GM19043 (cell line): ENCODE results near the gene REXO4.
"Not testable (repeated sequence)": the region's sequence is repeated elsewhere in the genome, so short reads cannot be mapped to it uniquely, and the experiment has no call there.

Experiments used
- ATAC-seq: cut with Tn5 transposase; IDR thresholded peaks from one replicate; pipeline ENCODE4 v1.9.1; 2021; ENCODE audit warnings: low read depth; ENCODE audit not compliant: unreplicated experiment

The REXO4 gene

DNA sequence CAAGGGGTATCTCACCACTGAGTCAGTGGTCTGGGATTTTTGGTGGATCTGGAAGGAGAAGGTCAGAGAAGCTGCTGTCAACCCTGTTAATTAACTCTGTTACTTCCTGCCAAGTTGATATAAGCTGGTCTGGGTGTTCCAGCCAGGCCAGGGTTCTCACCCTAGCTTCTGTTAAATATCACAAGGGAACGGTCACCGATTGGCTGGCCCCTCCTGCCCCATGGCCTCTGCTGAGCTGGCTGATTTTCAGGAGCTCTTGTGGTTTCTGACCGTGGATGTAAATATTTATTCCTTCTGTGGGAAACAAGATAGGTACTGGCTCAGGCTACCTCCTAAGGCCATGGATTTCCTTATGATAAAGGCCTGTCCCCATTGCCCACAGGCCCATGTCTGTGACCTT is 5.4 kb upstream of the REXO4 start:
- no peak for ATAC-seq

DNA sequence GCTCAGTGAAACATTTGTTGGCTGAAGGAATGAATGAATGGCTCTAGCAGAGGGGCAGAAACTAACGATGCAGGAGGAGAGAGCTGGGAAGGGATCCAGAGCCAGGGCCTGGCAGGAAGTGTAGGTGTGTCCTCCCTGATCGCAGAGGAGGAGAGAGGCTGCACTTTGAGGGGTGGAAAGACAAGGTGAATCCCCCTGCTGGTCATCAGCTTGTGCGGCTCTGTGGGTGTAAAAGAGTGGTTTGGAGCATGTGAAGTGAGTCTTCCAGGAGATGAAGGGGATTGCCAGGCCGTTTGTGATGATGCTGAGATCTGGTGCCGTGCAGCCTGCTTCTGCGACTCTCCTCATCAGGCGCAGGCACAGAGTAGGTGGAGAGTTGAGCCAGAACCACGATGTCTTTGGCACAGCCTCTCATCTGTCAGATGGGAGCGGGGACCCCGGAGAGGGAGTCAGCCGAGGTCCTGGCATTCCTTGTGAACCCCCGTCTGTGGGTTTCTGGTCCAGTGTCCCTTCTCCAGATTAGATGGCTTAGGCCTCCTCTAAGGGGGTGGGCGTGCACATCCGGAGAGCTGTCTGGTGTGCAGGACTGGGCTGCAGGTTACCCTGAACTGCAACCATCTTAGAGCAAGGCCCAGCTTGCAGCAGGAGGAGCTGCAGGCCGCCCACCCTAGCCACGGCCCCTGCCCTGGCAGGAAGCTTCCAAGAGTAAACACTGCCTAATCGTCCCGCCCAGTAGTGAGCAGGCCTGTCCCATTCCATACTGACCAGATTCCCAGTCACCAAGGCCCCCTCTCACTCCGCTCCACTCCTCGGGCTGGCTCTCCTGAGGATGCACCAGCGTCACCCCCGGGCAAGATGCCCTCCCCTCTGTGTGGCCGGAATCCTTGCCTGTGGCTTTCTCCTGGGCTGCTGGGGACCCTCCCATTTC is 4.1 kb upstream of the REXO4 start, which contains the start of gene ADAMTS13:
TSS of gene ADAMTS13 (plus strand) at position 753 of the 928 bp plus-strand sequence. CDS start at position 830, 77 bp downstream.
- no peak for ATAC-seq

DNA sequence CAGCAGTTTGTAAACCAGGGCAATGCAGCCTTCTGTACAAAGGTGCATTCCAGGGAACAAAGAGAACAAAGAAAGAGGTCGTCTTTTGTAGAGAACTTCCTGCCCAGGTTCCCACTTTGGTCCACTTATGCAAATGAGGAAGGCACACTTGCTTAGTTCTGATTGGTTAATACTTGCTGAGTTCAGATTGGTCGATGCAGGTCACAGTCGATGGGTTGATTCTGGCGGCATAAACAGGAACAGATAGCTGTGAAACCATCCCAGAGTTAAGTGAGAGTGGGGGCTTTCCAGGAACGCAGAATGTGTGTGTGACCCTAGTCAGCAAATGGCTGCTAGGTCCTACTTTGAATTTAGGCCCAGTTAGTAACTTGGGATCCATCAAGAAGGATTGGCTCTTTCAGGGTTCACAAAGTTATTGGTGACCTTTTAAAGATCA is 2.6 kb upstream of the REXO4 start:
- no peak for ATAC-seq

DNA sequence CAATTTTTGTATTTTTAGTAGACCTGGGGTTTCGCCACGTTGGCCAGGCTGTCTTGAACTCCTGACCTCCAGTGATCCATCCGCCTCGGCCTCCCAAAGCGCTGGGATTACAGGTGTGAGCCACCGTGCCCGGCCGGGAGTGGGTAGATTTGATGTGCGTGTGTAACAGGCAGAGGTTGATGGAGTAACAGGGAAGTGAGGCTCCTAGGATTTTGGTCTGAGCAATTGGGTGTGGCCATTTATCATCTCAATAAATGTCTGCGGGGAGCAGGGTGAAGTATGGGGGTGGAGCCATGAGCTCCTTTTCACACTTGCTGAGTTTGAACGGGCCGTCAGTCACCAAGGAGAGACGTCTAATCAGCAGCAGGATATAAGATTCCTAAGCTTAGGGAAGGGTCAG is 1.2 kb upstream of the REXO4 start:
- no peak for ATAC-seq

DNA sequence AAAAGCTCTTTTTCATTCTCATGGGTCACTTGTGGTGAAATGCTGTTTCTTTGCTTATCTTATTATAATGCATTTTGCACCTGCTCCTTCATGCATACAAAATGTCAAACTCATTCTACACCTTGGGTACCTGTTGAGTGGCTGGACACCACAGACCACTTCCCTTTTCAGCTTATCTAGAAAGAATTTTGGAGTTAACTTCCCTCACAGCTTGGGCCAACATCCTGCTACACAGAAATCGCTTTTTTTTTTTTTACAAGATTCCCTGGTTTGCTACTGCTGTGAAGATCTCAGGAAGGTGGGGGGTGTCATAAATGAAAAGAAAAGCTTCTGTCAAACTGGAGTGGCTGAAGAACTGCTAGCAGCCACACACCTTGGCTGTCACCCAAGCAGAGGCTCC is 2.6 kb downstream of the REXO4 start:
- no peak for ATAC-seq

DNA sequence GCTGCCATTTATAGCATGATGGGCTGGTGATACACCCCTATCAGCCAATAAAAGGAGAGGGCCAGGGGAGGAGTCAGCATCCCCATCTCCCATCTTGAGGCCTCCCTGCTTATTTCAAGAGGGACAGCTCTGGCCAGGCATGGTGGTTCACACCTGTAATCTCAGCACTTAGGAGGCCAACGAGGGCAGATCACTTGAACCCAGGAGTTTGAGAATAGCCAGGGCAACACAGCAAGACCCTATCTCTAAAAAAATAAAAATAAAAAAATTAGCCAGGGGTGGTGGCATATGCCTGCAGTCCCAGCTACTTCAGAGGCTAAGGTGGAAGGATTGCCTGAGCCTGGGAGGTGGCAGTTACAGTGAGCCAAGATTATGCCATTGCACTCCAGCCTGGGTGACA is 9.8 kb downstream of the REXO4 start:
- no peak for ATAC-seq

DNA sequence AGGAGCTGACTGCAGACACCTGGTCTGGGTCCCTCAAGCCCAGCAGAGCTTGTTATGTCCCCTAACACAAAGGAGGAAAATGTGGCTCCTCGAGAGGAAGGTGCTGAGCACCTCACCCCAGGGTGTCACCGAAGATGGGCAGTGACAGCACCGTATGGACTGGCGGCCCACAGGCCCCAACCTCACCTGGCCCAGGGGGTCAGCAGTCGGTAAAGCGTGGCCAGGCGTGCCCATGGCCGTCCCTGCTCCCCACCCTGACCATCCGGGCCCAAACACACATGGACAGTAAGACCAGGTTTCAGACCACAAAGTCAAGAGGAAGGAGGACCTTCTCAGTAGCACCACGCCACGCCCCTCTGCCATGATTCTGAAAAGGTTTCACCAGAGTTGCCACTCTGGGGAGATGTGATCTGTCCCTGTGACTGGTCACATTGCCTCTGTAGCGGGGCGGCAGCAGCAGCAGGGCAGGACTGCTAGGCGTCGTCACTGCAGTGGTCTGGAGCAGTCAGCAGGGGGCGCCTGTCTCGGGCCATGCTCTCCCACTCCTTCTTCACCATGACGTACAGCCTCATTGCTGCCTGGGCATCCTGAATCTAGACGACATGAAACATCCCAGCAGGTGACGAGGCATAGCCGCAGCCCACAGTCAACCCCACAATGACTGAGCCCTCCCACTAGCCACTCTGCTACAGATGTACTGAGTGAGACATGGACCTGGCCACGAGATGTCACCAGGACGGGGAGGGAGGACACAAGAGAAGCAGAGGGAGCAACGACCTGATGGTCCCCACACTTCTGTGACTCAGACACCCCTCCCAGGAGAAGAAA is 11.1 kb downstream of the REXO4 start:
- ATAC-seq: no peak

DNA sequence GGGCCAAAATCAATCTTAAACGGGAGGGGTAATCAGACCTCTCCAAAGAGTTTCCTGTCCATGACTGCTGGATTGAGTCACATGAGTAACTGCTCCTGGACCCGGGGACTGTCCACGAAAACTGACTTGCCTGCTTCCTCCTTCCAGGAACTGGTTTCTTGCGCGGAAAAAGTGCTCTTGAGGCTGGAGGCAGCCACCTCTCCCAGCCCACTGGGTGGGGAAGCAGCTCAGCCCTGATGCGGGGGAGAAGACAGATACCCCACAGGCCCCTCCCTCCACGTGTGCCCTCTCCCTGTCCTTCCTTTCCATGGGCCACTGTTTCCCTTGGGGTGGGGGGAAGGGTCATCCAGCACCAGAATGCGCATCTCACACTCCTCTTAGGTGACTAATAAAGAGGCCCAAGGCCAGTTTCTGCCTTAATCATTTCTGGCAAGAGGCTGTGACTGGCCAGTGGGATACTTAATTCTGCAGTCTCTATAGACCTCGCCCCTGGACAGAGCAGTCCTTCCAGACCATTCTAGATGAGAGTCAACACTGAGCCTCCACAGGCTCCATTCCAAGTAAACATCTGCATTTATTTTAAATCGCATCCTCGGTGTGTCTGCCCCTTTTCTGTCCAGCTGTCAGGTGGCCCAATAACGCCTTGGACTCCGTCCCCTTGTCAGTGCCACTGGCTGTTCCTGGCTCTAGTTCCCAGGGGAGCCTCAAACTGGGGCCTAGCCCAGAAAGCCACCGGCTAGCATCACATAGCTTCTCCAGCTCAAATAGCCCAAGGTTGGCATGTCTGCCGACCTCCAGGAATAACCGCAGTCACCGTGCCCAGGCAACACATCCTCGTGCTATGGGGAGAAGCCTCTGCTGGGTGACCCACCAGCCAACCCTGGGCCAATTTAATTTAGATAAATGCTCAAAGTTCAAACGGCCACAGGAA is 12.0 kb downstream of the REXO4 start:
- ATAC-seq: no peak

DNA sequence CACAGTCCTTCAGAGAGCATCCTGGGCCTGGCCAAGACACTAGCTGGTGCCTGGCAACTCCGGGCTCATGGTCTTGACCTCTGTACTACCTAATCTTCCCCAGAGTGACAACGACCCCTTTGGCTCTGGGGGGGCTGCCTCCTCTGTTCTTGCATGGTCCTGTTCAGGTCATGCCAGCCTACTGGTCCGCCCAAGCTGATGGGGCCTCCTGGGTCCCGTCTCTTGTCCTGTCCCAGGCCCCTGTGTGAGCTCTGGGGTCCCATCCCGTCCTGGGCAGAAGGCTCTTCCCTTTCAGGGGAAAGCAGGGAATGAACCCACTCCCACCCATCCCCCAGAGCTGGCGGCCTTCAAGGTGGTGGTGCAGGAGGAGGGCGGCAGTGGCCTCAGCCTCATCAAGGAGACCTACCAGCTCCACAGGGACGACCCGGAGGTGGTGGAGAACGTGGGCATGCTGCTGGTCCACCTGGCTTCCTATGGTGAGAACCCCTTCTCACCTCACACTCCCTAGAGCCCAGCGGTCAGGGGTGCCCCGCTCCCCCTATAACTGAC is 13.3 kb downstream of the REXO4 start:
- ATAC-seq: no peak

DNA sequence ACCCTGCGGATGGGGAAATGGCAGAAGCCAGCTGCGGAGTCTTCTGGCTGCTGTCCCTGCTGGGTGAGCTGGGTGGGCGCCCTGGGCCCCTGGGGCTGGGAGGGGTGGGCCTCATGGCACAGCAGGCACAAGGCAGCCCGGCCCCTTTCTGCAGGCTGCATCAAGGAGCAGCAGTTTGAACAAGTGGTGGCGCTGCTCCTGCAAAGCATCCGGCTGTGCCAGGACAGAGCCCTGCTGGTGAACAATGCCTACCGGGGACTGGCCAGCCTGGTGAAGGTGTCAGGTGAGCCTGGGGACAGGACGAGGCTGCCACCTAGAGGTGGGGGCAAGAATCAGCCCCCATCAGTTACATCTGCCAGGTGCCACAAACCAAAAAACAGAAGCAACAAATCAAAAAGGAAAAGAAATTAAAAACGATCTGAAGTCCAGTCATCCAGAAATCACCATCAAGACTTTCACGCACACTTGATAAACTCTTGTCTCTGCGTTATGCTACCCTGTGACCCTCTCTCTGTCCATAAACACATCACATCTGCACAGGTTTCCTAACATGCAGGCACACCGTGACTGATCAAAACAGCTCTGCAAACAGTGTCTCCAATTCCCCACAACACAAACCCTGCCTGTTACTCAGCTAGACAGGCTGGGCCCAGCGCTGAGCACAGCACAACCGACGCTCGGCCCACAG is 13.9 kb downstream of the REXO4 start:
- no peak for ATAC-seq

DNA sequence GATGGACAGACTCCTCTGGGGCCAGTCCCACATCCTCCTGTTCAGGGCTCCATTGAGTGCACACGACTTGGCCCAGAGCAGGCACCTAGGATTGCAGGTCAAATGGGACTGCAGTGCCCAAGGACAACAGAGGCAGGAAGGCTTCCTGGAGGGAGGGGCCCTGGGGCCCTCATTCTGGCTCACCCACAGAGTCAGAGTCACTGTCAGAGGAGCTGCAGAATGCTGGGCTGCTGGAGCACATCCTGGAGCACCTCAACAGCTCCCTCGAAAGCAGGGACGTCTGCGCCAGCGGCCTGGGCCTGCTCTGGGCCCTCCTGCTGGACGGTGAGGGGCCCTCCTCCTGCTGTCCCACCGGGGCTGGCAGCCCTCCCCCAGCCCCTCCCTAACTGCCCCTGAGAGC is 15.1 kb downstream of the REXO4 start:
- ATAC-seq: no peak

DNA sequence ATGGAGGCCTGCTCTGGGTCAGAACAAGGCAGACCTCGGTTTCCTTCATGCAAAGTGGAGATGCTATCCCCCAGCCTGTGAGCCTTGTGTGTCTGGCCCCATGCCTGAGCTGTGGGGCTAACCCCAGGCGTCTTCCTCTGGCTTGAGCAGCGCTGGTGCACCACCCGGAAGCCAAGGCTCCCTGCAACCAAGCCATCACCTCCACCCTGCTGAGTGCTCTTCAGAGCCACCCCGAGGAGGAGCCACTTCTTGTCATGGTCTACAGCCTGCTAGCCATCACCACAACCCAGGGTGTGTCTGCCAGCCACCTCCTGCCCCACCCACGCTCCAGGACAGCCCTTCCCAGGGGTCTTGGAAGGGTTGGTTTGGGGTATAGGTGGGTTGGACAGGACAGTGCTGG is 16.2 kb downstream of the REXO4 start:
- ATAC-seq: no peak

DNA sequence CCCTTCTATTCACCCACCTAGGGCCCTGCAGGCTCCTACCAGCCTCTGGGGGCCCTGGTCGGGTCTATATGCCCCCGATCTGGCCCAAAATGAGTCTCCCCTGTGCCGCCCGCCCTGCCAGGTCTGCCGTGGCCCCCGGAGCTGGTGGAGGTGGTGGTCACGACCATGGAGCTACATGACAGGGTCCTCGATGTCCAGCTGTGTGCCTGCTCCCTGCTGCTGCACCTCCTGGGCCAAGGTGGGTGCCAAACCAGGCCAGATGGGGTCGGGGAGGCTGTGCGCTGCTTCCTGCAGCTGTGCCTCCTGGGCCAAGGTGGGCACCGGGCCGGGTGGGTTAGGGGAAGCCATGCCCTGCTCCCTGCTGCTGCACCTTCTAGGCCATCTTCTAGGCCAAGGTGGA is 17.5 kb downstream of the REXO4 start:
- ATAC-seq: no peak

DNA sequence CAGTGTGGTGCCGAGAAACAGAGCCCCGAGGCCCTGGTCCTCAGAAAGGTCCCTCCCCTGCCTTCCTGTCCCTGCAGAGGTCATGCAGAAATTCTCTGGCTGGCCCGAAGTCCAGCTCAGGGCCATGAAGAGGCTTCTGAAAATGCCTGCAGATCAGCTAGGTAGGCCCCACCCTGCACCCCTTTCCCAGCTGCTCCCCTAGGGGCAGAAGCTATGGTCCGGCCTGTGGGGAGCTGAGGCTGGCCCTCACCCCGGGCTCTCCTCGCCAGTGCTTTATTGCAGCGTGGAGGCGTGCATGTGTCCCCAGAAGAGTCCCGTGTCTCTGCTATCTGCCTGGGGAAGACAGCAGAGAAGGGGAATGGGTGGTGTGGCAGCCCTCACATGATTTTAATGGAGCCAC is 19.9 kb downstream of the REXO4 start:
- ATAC-seq: no peak

DNA sequence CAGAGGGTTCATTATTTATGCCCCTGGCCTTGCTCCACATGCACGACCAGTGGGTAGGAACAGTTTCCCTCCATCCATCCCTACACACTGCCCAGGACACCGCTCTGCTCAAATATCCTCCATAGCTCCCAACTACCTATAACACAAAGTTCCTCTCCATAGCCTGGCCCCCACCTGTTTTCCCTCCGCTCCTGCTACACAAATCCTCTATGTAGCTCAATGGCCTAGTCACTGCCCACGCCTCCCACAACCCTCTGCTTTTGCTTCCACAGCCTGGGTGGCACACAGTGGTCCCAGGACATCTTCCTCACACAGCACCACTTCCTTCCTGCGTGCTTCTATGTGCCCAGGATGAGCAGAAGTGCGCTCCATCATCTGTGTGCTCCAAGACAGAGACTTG is 20.4 kb downstream of the REXO4 start:
- ATAC-seq: no peak

DNA sequence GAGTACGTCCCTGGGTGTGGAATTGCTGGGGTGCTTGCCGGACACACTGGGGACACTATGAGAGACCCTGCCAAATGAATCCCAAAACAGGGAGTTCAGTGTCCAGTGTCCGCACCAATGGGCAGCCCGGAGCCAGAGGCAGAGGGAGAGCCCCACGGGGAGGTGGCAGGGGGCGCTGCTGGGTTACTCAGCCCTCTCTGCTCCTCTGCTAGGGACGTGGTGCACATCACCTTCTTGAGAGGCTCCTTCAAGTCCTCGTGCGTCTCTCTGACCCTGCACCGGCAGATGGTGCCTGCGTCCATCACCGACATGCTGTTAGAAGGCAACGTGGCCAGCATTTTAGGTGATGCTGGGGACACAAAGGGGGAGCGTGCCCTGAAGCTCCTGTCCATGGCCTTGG is 20.9 kb downstream of the REXO4 start:
- ATAC-seq: no peak

DNA sequence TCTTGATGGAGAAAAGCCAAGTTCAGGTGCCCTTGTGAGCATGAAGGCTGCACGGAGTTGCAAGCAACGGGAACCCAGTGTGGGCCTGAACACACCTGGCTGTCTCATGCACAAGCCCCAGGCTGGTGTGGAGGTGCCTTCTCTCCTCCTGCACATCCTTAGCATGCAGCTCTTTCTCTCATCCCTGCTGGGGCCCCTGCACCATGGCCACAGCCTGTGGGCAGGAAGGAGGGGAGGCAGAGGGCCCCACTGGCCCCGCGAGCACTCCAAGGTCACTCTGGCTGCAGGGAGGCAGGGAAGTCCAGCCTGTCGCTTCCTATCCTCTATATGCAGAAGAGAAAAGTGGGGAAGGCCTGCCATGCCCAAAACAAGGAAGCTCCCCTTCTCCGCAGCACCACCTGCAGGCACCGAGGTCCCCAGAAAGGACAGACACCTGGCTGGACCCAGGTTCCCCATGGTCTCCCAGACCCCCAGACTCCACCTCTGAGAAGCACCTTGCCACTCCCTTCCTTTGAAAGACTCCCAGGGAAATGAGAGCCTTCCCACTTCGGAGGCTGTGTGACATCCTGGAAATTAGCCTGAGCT is 23.0 kb downstream of the REXO4 start:
- no peak for ATAC-seq

DNA sequence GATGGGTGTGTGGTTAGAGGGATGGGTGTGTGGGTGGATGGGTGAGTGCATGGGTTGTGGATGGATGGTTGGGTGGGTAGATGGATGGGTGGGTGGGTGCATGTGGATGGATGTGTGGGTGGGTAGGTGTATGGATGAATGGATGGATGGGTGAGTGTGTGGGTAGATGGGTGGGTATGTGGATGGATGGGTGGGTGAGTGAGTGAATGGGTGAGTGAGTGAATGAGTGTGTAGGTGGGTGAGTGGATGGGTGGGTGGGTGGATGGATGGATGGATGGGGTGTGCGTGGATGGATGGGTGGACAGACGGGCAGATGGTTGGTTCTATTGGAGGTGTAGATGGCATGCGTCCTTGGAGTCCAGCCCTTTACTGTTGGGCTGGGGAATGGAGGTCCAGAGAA is 24.4 kb downstream of the REXO4 start:
- ATAC-seq: no peak

DNA sequence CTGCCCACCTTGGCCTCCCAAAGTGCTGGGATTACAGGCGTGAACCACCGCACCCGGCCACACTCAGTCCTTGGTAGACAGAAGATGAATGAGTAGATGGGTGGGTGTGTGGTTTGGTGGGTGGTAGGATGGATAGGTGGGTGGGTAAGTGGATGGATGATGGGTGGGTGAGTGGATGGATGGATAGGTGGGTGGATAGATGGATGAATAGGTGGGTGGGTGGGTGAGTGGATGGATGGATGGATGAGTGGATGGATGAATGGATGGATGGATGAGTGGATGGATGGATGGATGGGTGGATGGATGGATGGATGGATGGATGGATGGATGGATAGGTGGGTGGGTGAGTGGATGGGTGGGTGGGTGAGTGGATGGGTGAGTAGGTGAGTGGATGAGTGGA is 25.5 kb downstream of the REXO4 start:
- ATAC-seq: not testable (repeated sequence)
